H9 (cell line): ENCODE measurements around the gene DDX4. TPM values are rescaled to one million over a fixed set of nuclear protein-coding genes. Genes with fewer than 3 reads are reported as not detected.

ENCODE experiments used
- DNase-seq: peaks from one replicate; pipeline ENCODE4 v3.0.0-alpha.2; 2017
- H2AFZ ChIP-seq: one replicate; pipeline ENCODE4 v1.6.1; 2013; ENCODE audit warnings: mild to moderate bottlenecking, low read length, control low read depth, moderate library complexity
- H2AK5ac ChIP-seq: 2 replicates; pipeline ENCODE4 v1.6.1; 2013; ENCODE audit warnings: low read length, control low read depth, mixed read lengths; ENCODE audit not compliant: insufficient read length
- H2BK120ac ChIP-seq: one replicate; pipeline ENCODE4 v1.6.1; 2013; ENCODE audit warnings: low read depth, mild to moderate bottlenecking, low read length, control low read depth, inconsistent platforms; ENCODE audit not compliant: poor library complexity, severe bottlenecking
- H2BK12ac ChIP-seq: 2 replicates; pipeline ENCODE4 v1.6.1; 2013; ENCODE audit warnings: low read length, control low read depth, mixed read lengths, low read depth; ENCODE audit not compliant: insufficient read length
- H2BK15ac ChIP-seq: 2 replicates; pipeline ENCODE4 v1.6.1; 2013; ENCODE audit warnings: low read depth, low read length, control low read depth
- H2BK20ac ChIP-seq: one replicate; pipeline ENCODE4 v1.6.1; 2013; ENCODE audit warnings: low read depth, mild to moderate bottlenecking, low read length, control low read depth, inconsistent platforms; ENCODE audit not compliant: poor library complexity, severe bottlenecking
- H2BK5ac ChIP-seq: 2 replicates; pipeline ENCODE4 v1.6.1; 2013; ENCODE audit warnings: low read length, control low read depth, mixed read lengths; ENCODE audit not compliant: insufficient read length
- H3K14ac ChIP-seq: 2 replicates; pipeline ENCODE4 v1.6.1; 2013; ENCODE audit warnings: low read length, control low read depth; ENCODE audit not compliant: insufficient read depth
- H3K18ac ChIP-seq: 2 replicates; pipeline ENCODE4 v1.6.1; 2013; ENCODE audit warnings: low read depth, mild to moderate bottlenecking, mixed read lengths, low read length, control low read depth; ENCODE audit not compliant: insufficient read length
- H3K23ac ChIP-seq: 2 replicates; pipeline ENCODE4 v1.6.1; 2013; ENCODE audit warnings: low read length, control low read depth, mixed read lengths, low read depth; ENCODE audit not compliant: insufficient read length
- H3K23me2 ChIP-seq: 2 replicates; pipeline ENCODE4 v1.6.1; 2013; ENCODE audit warnings: low read depth, mild to moderate bottlenecking, mixed read lengths, low read length, control low read depth; ENCODE audit not compliant: insufficient read length, poor library complexity, severe bottlenecking
- H3K27ac ChIP-seq: 2 replicates; pipeline ENCODE4 v1.5.1; 2013; ENCODE audit warnings: low read length, control low read depth, mixed read lengths, low read depth; ENCODE audit not compliant: insufficient read length
- H3K27me3 ChIP-seq: 2 replicates; pipeline ENCODE4 v1.6.1; 2013; ENCODE audit warnings: low read length, control low read depth, inconsistent platforms; ENCODE audit not compliant: insufficient read depth
- H3K4ac ChIP-seq: 2 replicates; pipeline ENCODE4 v1.6.1; 2013; ENCODE audit warnings: low read depth, mild to moderate bottlenecking, control low read depth, inconsistent platforms, low read length, moderate library complexity
- H3K4me1 ChIP-seq: 2 replicates; pipeline ENCODE4 v1.6.1; 2013; ENCODE audit warnings: low read length, control low read depth, inconsistent platforms; ENCODE audit not compliant: insufficient read depth
- H3K4me2 ChIP-seq: 2 replicates; pipeline ENCODE4 v1.6.1; 2013; ENCODE audit warnings: low read length, control low read depth, mixed read lengths; ENCODE audit not compliant: insufficient read length, insufficient read depth
- H3K56ac ChIP-seq: 2 replicates; pipeline ENCODE4 v1.6.1; 2013; ENCODE audit warnings: low read depth, mild to moderate bottlenecking, mixed read lengths, low read length, control low read depth; ENCODE audit not compliant: insufficient read length
- H3K79me1 ChIP-seq: 2 replicates; pipeline ENCODE4 v1.6.1; 2013; ENCODE audit warnings: low read depth, mild to moderate bottlenecking, moderate library complexity, low read length, control low read depth, inconsistent platforms; ENCODE audit not compliant: insufficient read depth, poor library complexity, severe bottlenecking
- H3K79me2 ChIP-seq: 2 replicates; pipeline ENCODE4 v1.6.1; 2013; ENCODE audit warnings: low read length, control low read depth, inconsistent platforms; ENCODE audit not compliant: insufficient read depth
- H3K9ac ChIP-seq: 2 replicates; pipeline ENCODE4 v1.6.1; 2013; ENCODE audit warnings: low read length, control low read depth, mixed read lengths; ENCODE audit not compliant: insufficient read length; ENCODE audit errors: extremely low read depth
- H3K9me3 ChIP-seq: one replicate; pipeline ENCODE4 v1.6.1; 2013; ENCODE audit warnings: low read depth, low read length, inconsistent platforms; ENCODE audit not compliant: control insufficient read depth
- H3T11ph ChIP-seq: one replicate; pipeline ENCODE4 v1.6.1; 2013; ENCODE audit warnings: mild to moderate bottlenecking, low read length, control low read depth, inconsistent platforms
- H4K20me1 ChIP-seq: one replicate; pipeline ENCODE4 v1.6.1; 2013; ENCODE audit not compliant: control insufficient read depth, insufficient read length, insufficient read depth
- H4K5ac ChIP-seq: 2 replicates; pipeline ENCODE4 v1.6.1; 2013; ENCODE audit warnings: low read depth, mild to moderate bottlenecking, mixed read lengths, low read length, control low read depth; ENCODE audit not compliant: insufficient read length
- H4K8ac ChIP-seq: replicated peaks from 2 replicates; pipeline ENCODE4 v1.6.1; 2013; ENCODE audit warnings: low read length, control low read depth, mixed read lengths, low read depth; ENCODE audit not compliant: insufficient read length
- H4K91ac ChIP-seq: 2 replicates; pipeline ENCODE4 v1.6.1; 2013; ENCODE audit warnings: low read depth, mild to moderate bottlenecking, moderate library complexity, mixed read lengths, low read length, control low read depth; ENCODE audit not compliant: insufficient read length
- H3K27ac Mint-ChIP-seq, 3 experiments: 2 replicates in 2 of 3; 3 replicates in 1 of 3; pipeline ENCODE4 v1.8.0; 2020 to 2021; ENCODE audit warnings: mixed read lengths in 3 of 3, mild to moderate bottlenecking in 1 of 3, moderate library complexity in 1 of 3
- H3K27me3 Mint-ChIP-seq: 2 replicates; pipeline ENCODE4 v1.8.0; 2021; ENCODE audit warnings: low read depth, mild to moderate bottlenecking, moderate library complexity, mixed read lengths
- H3K36me3 Mint-ChIP-seq, 3 experiments: 2 replicates in 2 of 3; 3 replicates in 1 of 3; pipeline ENCODE4 v1.8.0; 2020 to 2021; ENCODE audit warnings: low read depth in 3 of 3, mixed read lengths in 3 of 3; ENCODE audit not compliant: insufficient read depth in 1 of 3
- H3K4me1 Mint-ChIP-seq, 2 experiments: 2 replicates each; pipeline ENCODE4 v1.8.0; 2020; ENCODE audit warnings: mixed read lengths in 2 of 2
- H3K4me3 Mint-ChIP-seq, 2 experiments: 2 replicates in 1 of 2; 3 replicates in 1 of 2; pipeline ENCODE4 v1.8.0; 2020 to 2021; ENCODE audit warnings: mild to moderate bottlenecking in 2 of 2, mixed read lengths in 2 of 2, moderate library complexity in 1 of 2
- H3K9me3 Mint-ChIP-seq, 2 experiments: 2 replicates in 1 of 2; 3 replicates in 1 of 2; pipeline ENCODE4 v1.8.0; 2020; ENCODE audit warnings: mild to moderate bottlenecking in 2 of 2, mixed read lengths in 2 of 2, moderate library complexity in 1 of 2
- WGBS: extraction: QIAGEN DNeasy Blood & Tissue Kit; methylation state at CpG from one replicate; pipeline ENCODE4 v1.1.7; 2013; ENCODE audit warnings: missing lambda C conversion rate, low lambda C conversion rate, mixed read lengths; ENCODE audit not compliant: insufficient read length; ENCODE audit errors: extremely low coverage; 5-methylcytosine and 5-hydroxymethylcytosine counted together
- total RNA-seq: library from RNA; stranded (reverse); gene quantifications from 2 replicates; pipeline ENCODE4 v1.2.1, GENCODE V29; 2021
- TF ChIP-seq, protein P1 (sequence below): fragments of 200-600 bp; sonication (generic); conservative IDR thresholded peaks from 3 replicates; pipeline ENCODE4 v1.8.0; 2021; ENCODE audit warnings: antibody characterized with exemption, mild to moderate bottlenecking

The DDX4 gene
- total RNA-seq, 1 experiment from 2014 or later: not detected

- H3K4me1 ChIP-seq: no peaks in the 10 kb centered on the region
- H3K36me3 Mint-ChIP-seq: no peaks in the 10 kb centered on the region
- H3K79me2 ChIP-seq: no peaks in the 10 kb centered on the region
- H2BK12ac ChIP-seq: no peak within 1 kb of the TSS
- no peak within 1 kb of the TSS for H2AK5ac ChIP-seq
- no peak within 1 kb of the TSS for H3K56ac ChIP-seq
- no peak within 1 kb of the TSS for H3K23ac ChIP-seq
- no peak within 1 kb of the TSS for H2BK120ac ChIP-seq
- no peak within 1 kb of the TSS for H3K4me3 Mint-ChIP-seq
- H3K9me3 Mint-ChIP-seq: no peaks in the 10 kb centered on the region; a peak in 1 of 5 replicates
- H2BK15ac ChIP-seq: no peak within 1 kb of the TSS
- H4K8ac ChIP-seq: no peak within 1 kb of the TSS
- peaks cover 4 to 5% of the 10 kb centered on the region in 2 experiments; a peak in 1 of 4 replicates for H3K4me1 Mint-ChIP-seq
- H2AFZ ChIP-seq: no peak within 1 kb of the TSS
- H3K27me3 ChIP-seq: no peaks in the 10 kb centered on the region
- H3K14ac ChIP-seq: no peak within 1 kb of the TSS
- H2BK5ac ChIP-seq: no peak within 1 kb of the TSS
- H2BK20ac ChIP-seq: no peak within 1 kb of the TSS
- H3T11ph ChIP-seq: no peak within 1 kb of the TSS
- no peak within 1 kb of the TSS for H4K5ac ChIP-seq
- H3K9ac ChIP-seq: no peak within 1 kb of the TSS
- H3K9me3 ChIP-seq: no peaks in the 10 kb centered on the region
- H3K27ac ChIP-seq: no peak within 1 kb of the TSS
- TF ChIP-seq, protein P1, sequence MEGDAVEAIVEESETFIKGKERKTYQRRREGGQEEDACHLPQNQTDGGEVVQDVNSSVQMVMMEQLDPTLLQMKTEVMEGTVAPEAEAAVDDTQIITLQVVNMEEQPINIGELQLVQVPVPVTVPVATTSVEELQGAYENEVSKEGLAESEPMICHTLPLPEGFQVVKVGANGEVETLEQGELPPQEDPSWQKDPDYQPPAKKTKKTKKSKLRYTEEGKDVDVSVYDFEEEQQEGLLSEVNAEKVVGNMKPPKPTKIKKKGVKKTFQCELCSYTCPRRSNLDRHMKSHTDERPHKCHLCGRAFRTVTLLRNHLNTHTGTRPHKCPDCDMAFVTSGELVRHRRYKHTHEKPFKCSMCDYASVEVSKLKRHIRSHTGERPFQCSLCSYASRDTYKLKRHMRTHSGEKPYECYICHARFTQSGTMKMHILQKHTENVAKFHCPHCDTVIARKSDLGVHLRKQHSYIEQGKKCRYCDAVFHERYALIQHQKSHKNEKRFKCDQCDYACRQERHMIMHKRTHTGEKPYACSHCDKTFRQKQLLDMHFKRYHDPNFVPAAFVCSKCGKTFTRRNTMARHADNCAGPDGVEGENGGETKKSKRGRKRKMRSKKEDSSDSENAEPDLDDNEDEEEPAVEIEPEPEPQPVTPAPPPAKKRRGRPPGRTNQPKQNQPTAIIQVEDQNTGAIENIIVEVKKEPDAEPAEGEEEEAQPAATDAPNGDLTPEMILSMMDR: no peak
- no peak within 1 kb of the TSS for H3K4ac ChIP-seq
- no peaks in the 10 kb centered on the region for H3K23me2 ChIP-seq
- H3K4me2 ChIP-seq: no peak within 1 kb of the TSS
- no peak for DNase-seq
- H3K27ac Mint-ChIP-seq: no peak within 1 kb of the TSS
- WGBS: no CpG with 5 or more reads among the region's 10 CpGs
- H3K79me1 ChIP-seq: no peaks in the 10 kb centered on the region
- no peak within 1 kb of the TSS for H3K18ac ChIP-seq
- H3K27me3 Mint-ChIP-seq: no peaks in the 10 kb centered on the region
- no peak within 1 kb of the TSS for H4K91ac ChIP-seq
- no peaks in the 10 kb centered on the region for H4K20me1 ChIP-seq
These were observed 113.2 kb downstream of the DDX4 start, which contains the start of gene IL31RA for GRCh38 chr5:55850839-55851674. Gene IL31RA, plus strand, starts transcription at chr5:55851357. Its CDS starts 214 bp downstream, at chr5:55851571.
